Tibial artery (tissue), 4 donors: Measurements from ENCODE around the gene PRLR.

Experiments used
- DNase-seq, 2 donors: peaks; one replicate each; pipeline ENCODE4 v3.0.0-alpha.2; 2019
- H3K27ac ChIP-seq, 2 donors: fragments of 200-600 bp; sonication (generic) in 1 of 2; 1 replicate in 1 of 2; 2 replicates in 1 of 2; pipeline ENCODE4 v1.5.1; 2018 to 2019; ENCODE audit warnings: mild to moderate bottlenecking in 1 of 2
- H3K27me3 ChIP-seq, 2 donors: fragments of 200-600 bp; sonication (generic) in 1 of 2; one replicate each; pipeline versions ENCODE4 v1.5.1 to v1.6.0; 2016 to 2019
- H3K36me3 ChIP-seq, 3 donors: fragments of 200-600 bp; sonication (generic) in 2 of 3; one replicate each; pipeline ENCODE4 v1.5.1; 2016 to 2019; ENCODE audit warnings: mild to moderate bottlenecking in 2 of 3
- H3K4me1 ChIP-seq, 4 donors: fragments of 200-600 bp; sonication (generic) in 2 of 4; 1 replicate in 3 of 4; 2 replicates in 1 of 4; pipeline ENCODE4 v1.5.1; 2016 to 2019
- H3K4me3 ChIP-seq, 2 donors: fragments of 200-600 bp; sonication (generic) in 1 of 2; 1 replicate in 1 of 2; 2 replicates in 1 of 2; pipeline ENCODE4 v1.5.1; 2018 to 2019; ENCODE audit warnings: mild to moderate bottlenecking in 2 of 2
- H3K9me3 ChIP-seq, 3 donors: fragments of 200-600 bp; sonication (generic) in 1 of 3; one replicate each; pipeline ENCODE4 v1.5.1; 2016 to 2019
- intact Hi-C: fragments of 100-400 bp; cut with DNase I; formaldehyde crosslinking; loops from one replicate; pipeline ENCODE4 v1.15.0; 2023; ENCODE audit warnings: low total_unique reads
- TF ChIP-seq, protein P1 (sequence below), 2 experiments: fragments of 200-600 bp in 1 of 2; fragments of 450-650 bp in 1 of 2; IDR thresholded peaks; one replicate each; pipeline ENCODE4 v1.5.1; 2017 to 2019; ENCODE audit warnings: antibody characterized with exemption in 2 of 2, mild to moderate bottlenecking in 1 of 2, moderate library complexity in 1 of 2

Gene PRLR

DNA sequence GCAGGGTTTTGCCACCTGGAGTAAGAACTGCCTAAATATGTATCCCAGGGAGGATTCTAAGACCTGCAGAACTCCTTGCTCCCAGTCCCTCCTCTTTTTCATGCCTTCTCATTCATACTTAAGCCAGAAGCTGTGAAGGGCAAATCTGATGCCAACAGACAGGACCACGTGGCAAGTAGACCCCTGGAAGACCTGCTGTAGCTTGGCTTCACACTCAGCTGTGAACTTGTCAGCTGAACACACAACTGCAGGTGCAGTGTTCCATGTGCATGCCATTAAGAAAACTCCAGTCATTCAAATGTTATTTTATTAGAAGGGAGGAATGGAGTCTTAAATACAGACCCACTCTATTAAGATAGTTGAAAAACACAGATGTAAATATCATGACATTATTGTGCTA is 103.3 kb downstream of the PRLR start:
- Histone ChIP-seq H3K27me3 (no peaks in the 10 kb centered on the region), H3K36me3 (no peaks in the 10 kb centered on the region), H3K27ac (no peak overlapping the region), H3K9me3 (no peaks in the 10 kb centered on the region), H3K4me1 (no peaks in the 10 kb centered on the region), H3K4me3 (no peak overlapping the region)
- intact Hi-C loops, result no loop called here
- no peak for DNase-seq
- TF ChIP-seq, protein P1, sequence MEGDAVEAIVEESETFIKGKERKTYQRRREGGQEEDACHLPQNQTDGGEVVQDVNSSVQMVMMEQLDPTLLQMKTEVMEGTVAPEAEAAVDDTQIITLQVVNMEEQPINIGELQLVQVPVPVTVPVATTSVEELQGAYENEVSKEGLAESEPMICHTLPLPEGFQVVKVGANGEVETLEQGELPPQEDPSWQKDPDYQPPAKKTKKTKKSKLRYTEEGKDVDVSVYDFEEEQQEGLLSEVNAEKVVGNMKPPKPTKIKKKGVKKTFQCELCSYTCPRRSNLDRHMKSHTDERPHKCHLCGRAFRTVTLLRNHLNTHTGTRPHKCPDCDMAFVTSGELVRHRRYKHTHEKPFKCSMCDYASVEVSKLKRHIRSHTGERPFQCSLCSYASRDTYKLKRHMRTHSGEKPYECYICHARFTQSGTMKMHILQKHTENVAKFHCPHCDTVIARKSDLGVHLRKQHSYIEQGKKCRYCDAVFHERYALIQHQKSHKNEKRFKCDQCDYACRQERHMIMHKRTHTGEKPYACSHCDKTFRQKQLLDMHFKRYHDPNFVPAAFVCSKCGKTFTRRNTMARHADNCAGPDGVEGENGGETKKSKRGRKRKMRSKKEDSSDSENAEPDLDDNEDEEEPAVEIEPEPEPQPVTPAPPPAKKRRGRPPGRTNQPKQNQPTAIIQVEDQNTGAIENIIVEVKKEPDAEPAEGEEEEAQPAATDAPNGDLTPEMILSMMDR (IDR thresholded peaks at IDR 0.05), result no peak

DNA sequence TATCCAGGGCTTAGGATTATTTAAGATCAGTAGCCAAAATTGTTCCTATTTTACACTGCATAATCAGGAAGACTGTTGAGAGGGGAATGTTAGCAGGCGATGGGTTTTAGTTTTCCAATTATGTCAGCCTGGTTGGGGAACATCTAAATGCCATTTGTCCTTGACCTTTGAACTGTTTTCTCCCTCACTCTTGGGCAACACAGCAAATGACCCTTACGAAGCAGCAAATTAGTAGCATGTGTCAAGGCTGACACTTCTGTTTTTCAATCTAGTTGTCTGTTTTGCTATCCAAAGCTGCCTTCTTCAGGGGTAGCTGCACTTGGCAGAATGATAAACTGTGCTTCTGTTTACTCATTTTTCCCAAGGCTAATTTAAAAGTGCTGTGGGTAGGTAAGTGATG is 104.5 kb downstream of the PRLR start:
- Histone ChIP-seq H3K4me3 (no peak overlapping the region), H3K9me3 (no peaks in the 10 kb centered on the region), H3K27ac (no peak overlapping the region), H3K27me3 (no peaks in the 10 kb centered on the region), H3K4me1 (no peaks in the 10 kb centered on the region), H3K36me3 (no peaks in the 10 kb centered on the region)
- TF ChIP-seq, protein P1 (IDR thresholded peaks at IDR 0.05), result no peak
- DNase-seq, result no peak
- intact Hi-C loops, result no loop called here

DNA sequence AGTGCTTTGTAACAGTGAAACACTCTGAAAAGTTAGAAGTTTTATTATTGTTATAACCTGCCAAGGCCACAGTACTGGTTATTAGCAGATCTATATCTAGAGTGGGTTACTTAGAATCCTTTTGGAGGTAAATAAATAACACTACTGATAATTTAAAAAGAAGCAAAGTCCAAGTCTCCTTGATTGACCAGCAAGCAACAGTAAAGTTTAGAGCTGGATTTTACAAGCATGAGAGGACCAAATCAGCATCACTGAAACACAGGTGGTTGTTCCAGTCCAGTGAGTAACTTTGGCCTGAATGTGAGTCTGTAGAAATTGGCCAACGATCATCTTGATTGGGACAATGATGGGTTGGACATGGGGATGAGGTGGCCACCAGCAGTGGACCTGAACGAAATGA is 105.4 kb downstream of the PRLR start:
- DNase-seq, result no peak
- Histone ChIP-seq H3K4me3 (no peak overlapping the region), H3K27me3 (no peaks in the 10 kb centered on the region), H3K9me3 (no peaks in the 10 kb centered on the region), H3K36me3 (no peaks in the 10 kb centered on the region), H3K4me1 (no peaks in the 10 kb centered on the region), H3K27ac (no peak overlapping the region)
- intact Hi-C loops, result no loop called here
- TF ChIP-seq, protein P1 (IDR thresholded peaks at IDR 0.05), result no peak

DNA sequence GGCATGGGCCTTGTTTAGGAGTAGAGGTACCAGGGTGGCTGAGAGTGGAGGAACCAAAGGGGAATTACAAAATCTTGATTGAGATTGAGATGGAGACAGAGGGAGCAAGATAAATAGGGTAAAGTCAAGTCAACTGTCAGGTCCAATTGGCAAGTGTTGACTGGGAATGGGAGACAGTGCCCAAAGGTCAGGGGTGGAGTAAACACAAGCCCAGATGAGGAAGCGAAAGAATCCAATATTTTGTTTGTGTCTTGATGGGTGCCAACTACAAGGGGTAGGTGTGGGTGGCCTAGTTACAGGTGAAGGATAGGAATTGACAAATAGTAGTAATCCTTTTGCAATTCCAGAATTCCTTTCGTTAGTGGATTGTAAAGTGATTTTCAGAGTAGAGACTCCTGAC is 107.5 kb downstream of the PRLR start:
- Histone ChIP-seq H3K27me3 (no peaks in the 10 kb centered on the region), H3K9me3 (no peaks in the 10 kb centered on the region), H3K36me3 (no peaks in the 10 kb centered on the region), H3K27ac (no peak overlapping the region), H3K4me1 (no peaks in the 10 kb centered on the region), H3K4me3 (no peak overlapping the region)
- intact Hi-C loops, result no loop called here
- no peak for DNase-seq
- TF ChIP-seq, protein P1 (IDR thresholded peaks at IDR 0.05), result no peak

DNA sequence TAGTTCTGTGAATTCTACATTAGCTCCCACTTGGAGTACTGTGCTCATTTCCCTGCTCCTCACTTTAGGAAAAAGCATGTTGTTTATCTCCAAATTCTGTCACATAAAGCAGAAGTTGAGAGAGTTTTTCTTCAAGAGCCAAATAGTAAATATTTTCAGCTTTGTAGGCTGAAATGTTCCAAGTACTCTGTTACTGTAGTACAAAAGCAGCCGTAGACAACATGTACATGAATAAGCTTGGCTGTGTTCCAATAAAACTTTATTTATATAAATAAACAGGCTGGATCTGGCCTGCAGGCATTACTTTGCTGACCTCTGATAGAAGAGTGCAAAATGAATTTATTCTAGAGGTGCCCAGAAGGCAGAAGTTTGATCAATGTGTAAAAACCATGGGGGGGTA is 109.6 kb downstream of the PRLR start:
- Histone ChIP-seq H3K9me3 (no peaks in the 10 kb centered on the region), H3K4me1 (no peaks in the 10 kb centered on the region), H3K36me3 (no peaks in the 10 kb centered on the region), H3K4me3 (no peak overlapping the region), H3K27me3 (no peaks in the 10 kb centered on the region), H3K27ac (no peak overlapping the region)
- DNase-seq, result no peak
- TF ChIP-seq, protein P1 (IDR thresholded peaks at IDR 0.05), result no peak
- intact Hi-C loops, result no loop called here

DNA sequence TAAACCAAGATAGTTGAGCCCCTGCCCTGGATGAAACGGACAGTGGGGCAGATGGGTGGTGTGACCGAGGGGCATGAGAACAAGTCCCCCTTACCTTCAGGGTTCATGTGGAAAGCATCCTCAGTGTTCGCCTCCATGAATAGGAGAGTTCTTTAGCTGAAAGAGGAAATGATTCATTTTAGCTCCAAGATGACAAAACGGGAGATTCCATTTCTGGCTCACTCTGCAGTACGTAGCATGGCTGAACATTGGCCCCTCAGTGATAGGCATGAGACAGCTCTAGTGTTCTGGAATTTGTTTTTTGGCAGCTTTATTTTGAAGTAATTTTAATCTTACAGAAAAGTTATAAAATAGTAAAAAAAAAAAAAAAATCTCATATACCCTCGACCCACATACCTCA is 112.3 kb downstream of the PRLR start:
- H3K27ac ChIP-seq, result no peak overlapping the region
- H3K9me3 ChIP-seq, result no peaks in the 10 kb centered on the region
- H3K4me3 ChIP-seq, result no peak overlapping the region
- intact Hi-C loops, result no loop called here
- H3K4me1 ChIP-seq, result no peaks in the 10 kb centered on the region
- no peaks in the 10 kb centered on the region for H3K36me3 ChIP-seq
- DNase-seq, result no peak
- H3K27me3 ChIP-seq, result no peaks in the 10 kb centered on the region
- TF ChIP-seq, protein P1 (IDR thresholded peaks at IDR 0.05), result no peak
